SK-N-SH treated with all-trans-retinoic acid at 6 μM for 48 hours (cell line): ENCODE data around the gene USP15.
A peak's percentile ranks its signal among the peaks of the same experiment; 100 is the strongest.

Experiments
- ATAC-seq: fragments of 200-7000 bp; cut with Tn5 transposase; 3 replicates; pipeline ENCODE4 v1.9.1; 2020; ENCODE audit warnings: mild to moderate bottlenecking, moderate library complexity
- ARNTL ChIP-seq: fragments of 450-650 bp; formaldehyde crosslinking; IDR thresholded peaks from 2 replicates; pipeline ENCODE4 v1.5.0; 2020; ENCODE audit warnings: low read depth, mild to moderate bottlenecking, moderate library complexity, borderline replicate concordance
- CSDC2 ChIP-seq: fragments of 250-450 bp; sonication (Bioruptor Pico); IDR thresholded peaks from 2 replicates; pipeline ENCODE4 v1.5.0; 2020; ENCODE audit warnings: mild to moderate bottlenecking, moderate library complexity
- ESRRG ChIP-seq: fragments of 250-450 bp; sonication (Bioruptor Pico); IDR thresholded peaks from 2 replicates; pipeline ENCODE4 v1.6.1; 2021; ENCODE audit warnings: mild to moderate bottlenecking
- GLIS3 ChIP-seq: fragments of 250-450 bp; sonication (Bioruptor Pico); IDR thresholded peaks from 2 replicates; pipeline ENCODE4 v1.5.0; 2020; ENCODE audit warnings: mild to moderate bottlenecking, moderate library complexity
- ISL1 ChIP-seq: fragments of 250-450 bp; sonication (Bioruptor Pico); IDR thresholded peaks from 2 replicates; pipeline ENCODE4 v2.1.2; 2022; ENCODE audit warnings: mild to moderate bottlenecking, moderate library complexity
- OSR1 ChIP-seq: fragments of 250-450 bp; sonication (Bioruptor Pico); IDR thresholded peaks from 2 replicates; pipeline ENCODE4 v1.8.0; 2022; ENCODE audit warnings: moderate library complexity, mild to moderate bottlenecking, inconsistent platforms
- PPARA ChIP-seq: fragments of 250-450 bp; sonication (Bioruptor Pico); IDR thresholded peaks from 2 replicates; pipeline ENCODE4 v1.5.0; 2020; ENCODE audit warnings: mild to moderate bottlenecking, borderline replicate concordance
- RARB ChIP-seq: fragments of 250-450 bp; sonication (Bioruptor Pico); IDR thresholded peaks from 2 replicates; pipeline ENCODE4 v1.8.0; 2021; ENCODE audit warnings: mild to moderate bottlenecking, moderate library complexity
- SNAI2 ChIP-seq: fragments of 250-450 bp; sonication (Bioruptor Pico); IDR thresholded peaks from 2 replicates; pipeline ENCODE4 v1.5.0; 2020; ENCODE audit warnings: mild to moderate bottlenecking, moderate library complexity
- TOX ChIP-seq: fragments of 250-450 bp; sonication (Bioruptor Pico); IDR thresholded peaks from 2 replicates; pipeline ENCODE4 v1.8.0; 2021; ENCODE audit warnings: mild to moderate bottlenecking, moderate library complexity, borderline replicate concordance
- ZC3H10 ChIP-seq: fragments of 250-450 bp; sonication (Bioruptor Pico); IDR thresholded peaks from 2 replicates; pipeline ENCODE4 v1.5.1; 2021; ENCODE audit warnings: mild to moderate bottlenecking, moderate library complexity
- ZFP30 ChIP-seq: fragments of 450-650 bp; formaldehyde crosslinking; IDR thresholded peaks from 2 replicates; pipeline ENCODE4 v1.5.0; 2022; ENCODE audit warnings: mild to moderate bottlenecking, moderate library complexity
- ZNF565 ChIP-seq: fragments of 450-650 bp; formaldehyde crosslinking; conservative IDR thresholded peaks from 2 replicates; pipeline ENCODE4 v1.5.0; 2020; ENCODE audit warnings: low read depth, mild to moderate bottlenecking, moderate library complexity
- ZNF70 ChIP-seq: fragments of 450-650 bp; formaldehyde crosslinking; IDR thresholded peaks from 2 replicates; pipeline ENCODE4 v1.5.0; 2020; ENCODE audit warnings: mild to moderate bottlenecking, moderate library complexity
- ZNF8 ChIP-seq: fragments of 450-650 bp; formaldehyde crosslinking; IDR thresholded peaks from 2 replicates; pipeline ENCODE4 v1.5.0; 2020; ENCODE audit warnings: mild to moderate bottlenecking, moderate library complexity
- TF ChIP-seq, protein P1 (sequence below): fragments of 250-450 bp; sonication (Bioruptor Pico); IDR thresholded peaks from 2 replicates; pipeline ENCODE4 v1.5.1; 2021; ENCODE audit warnings: mild to moderate bottlenecking, moderate library complexity
- TF ChIP-seq, protein P2 (sequence below): fragments of 250-450 bp; sonication (Bioruptor Pico); IDR thresholded peaks from 2 replicates; pipeline ENCODE4 v1.5.0; 2020; ENCODE audit warnings: mild to moderate bottlenecking, moderate library complexity
- TF ChIP-seq, protein P3 (sequence below): fragments of 250-450 bp; sonication (Bioruptor Pico); IDR thresholded peaks from 2 replicates; pipeline ENCODE4 v1.8.0; 2021; ENCODE audit warnings: low read depth, mild to moderate bottlenecking, moderate library complexity, borderline replicate concordance
- TF ChIP-seq, protein P4 (sequence below): fragments of 250-450 bp; sonication (Bioruptor Pico); IDR thresholded peaks from 2 replicates; pipeline ENCODE4 v1.5.1; 2020; ENCODE audit warnings: low read depth, mild to moderate bottlenecking, moderate library complexity

USP15 gene

DNA sequence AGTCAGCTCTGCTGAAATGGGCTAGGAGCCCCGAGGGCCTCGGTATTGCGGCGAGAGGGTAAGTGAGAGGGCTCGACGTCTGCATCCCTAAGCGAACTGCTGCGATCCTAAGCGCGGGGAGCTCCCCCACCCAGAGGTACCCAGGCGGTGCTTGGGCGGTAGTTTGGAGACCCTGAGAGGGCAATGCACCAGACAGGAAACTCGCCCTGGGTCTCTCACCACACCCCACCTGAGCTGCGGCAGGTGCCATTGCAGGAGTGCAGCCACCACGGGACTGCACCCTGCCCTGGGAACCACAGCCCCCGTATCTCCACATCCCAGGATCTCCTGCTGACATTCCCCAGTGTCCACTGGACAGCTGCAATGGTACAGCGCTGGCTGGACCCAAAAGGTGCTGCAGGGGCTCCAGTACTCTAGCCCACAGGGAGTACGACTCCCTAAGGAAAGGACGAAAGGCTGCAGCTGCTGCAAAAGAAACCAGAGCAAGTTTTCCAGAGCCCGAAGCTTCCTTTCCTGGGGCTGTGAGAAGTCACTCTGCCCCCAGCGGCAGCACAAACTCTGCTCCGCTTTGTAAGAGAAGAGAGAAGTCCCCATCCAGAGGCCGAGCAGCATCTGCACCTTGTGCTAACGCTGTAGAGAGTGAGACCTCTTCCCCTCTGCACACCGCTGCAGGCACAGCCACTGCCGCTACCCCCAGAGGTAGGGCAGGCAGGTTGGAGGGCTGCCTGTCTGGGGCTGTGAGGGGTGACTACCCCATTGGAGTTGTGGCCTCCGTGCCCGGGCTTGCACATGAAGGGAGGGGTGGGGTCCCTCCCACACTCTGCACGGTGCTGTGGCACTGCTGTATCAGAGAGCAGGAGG is 175.3 kb downstream of the USP15 start:
- ATAC-seq = peak; percentile 94
- no peak for TF ChIP-seq SNAI2 (CRISPR knock-in tag)
- TF ChIP-seq ARNTL (CRISPR knock-in tag) = no peak
- no peak for TF ChIP-seq ZNF8
- TF ChIP-seq, protein P1, sequence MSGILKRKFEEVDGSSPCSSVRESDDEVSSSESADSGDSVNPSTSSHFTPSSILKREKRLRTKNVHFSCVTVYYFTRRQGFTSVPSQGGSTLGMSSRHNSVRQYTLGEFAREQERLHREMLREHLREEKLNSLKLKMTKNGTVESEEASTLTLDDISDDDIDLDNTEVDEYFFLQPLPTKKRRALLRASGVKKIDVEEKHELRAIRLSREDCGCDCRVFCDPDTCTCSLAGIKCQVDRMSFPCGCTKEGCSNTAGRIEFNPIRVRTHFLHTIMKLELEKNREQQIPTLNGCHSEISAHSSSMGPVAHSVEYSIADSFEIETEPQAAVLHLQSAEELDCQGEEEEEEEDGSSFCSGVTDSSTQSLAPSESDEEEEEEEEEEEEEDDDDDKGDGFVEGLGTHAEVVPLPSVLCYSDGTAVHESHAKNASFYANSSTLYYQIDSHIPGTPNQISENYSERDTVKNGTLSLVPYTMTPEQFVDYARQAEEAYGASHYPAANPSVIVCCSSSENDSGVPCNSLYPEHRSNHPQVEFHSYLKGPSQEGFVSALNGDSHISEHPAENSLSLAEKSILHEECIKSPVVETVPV = no peak
- no peak for TF ChIP-seq ZFP30 (CRISPR knock-in tag)
- no peak for TF ChIP-seq ISL1 (CRISPR knock-in tag)
- no peak for TF ChIP-seq PPARA (CRISPR knock-in tag)
- no peak for TF ChIP-seq CSDC2 (CRISPR knock-in tag)
- TF ChIP-seq ZNF70 = no peak
- no peak for TF ChIP-seq ESRRG (CRISPR knock-in tag)

DNA sequence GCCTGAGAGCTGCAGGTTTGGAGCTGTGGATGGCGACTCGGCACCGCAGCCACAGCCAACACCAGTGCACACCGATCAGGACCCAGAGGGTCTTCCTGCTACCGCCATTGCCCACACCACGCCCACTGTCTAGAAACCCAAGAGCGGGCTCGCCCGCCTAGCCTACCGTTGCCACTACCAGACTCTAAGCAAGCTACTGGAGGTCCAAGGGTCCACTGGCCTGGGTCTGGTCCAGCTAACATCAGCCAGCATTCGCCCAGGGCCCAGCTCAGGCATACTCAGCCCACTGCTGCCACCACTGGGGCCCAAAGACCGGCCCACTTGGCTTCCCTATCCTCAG is 175.9 kb downstream of the USP15 start:
- no peak for ATAC-seq
- TF ChIP-seq, protein P2, sequence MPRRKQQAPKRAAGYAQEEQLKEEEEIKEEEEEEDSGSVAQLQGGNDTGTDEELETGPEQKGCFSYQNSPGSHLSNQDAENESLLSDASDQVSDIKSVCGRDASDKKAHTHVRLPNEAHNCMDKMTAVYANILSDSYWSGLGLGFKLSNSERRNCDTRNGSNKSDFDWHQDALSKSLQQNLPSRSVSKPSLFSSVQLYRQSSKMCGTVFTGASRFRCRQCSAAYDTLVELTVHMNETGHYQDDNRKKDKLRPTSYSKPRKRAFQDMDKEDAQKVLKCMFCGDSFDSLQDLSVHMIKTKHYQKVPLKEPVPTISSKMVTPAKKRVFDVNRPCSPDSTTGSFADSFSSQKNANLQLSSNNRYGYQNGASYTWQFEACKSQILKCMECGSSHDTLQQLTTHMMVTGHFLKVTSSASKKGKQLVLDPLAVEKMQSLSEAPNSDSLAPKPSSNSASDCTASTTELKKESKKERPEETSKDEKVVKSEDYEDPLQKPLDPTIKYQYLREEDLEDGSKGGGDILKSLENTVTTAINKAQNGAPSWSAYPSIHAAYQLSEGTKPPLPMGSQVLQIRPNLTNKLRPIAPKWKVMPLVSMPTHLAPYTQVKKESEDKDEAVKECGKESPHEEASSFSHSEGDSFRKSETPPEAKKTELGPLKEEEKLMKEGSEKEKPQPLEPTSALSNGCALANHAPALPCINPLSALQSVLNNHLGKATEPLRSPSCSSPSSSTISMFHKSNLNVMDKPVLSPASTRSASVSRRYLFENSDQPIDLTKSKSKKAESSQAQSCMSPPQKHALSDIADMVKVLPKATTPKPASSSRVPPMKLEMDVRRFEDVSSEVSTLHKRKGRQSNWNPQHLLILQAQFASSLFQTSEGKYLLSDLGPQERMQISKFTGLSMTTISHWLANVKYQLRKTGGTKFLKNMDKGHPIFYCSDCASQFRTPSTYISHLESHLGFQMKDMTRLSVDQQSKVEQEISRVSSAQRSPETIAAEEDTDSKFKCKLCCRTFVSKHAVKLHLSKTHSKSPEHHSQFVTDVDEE = no peak
- TF ChIP-seq ZFP30 (CRISPR knock-in tag) = no peak
- TF ChIP-seq TOX (CRISPR knock-in tag) = no peak
- no peak for TF ChIP-seq ISL1 (CRISPR knock-in tag)
- TF ChIP-seq ZNF565 (CRISPR knock-in tag) = no peak
- TF ChIP-seq, protein P3, sequence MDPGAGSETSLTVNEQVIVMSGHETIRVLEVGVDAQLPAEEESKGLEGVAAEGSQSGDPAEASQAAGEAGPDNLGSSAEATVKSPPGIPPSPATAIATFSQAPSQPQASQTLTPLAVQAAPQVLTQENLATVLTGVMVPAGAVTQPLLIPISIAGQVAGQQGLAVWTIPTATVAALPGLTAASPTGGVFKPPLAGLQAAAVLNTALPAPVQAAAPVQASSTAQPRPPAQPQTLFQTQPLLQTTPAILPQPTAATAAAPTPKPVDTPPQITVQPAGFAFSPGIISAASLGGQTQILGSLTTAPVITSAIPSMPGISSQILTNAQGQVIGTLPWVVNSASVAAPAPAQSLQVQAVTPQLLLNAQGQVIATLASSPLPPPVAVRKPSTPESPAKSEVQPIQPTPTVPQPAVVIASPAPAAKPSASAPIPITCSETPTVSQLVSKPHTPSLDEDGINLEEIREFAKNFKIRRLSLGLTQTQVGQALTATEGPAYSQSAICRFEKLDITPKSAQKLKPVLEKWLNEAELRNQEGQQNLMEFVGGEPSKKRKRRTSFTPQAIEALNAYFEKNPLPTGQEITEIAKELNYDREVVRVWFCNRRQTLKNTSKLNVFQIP (CRISPR knock-in tag) = no peak
- TF ChIP-seq RARB (CRISPR knock-in tag) = no peak
- no peak for TF ChIP-seq CSDC2 (CRISPR knock-in tag)
- TF ChIP-seq SNAI2 (CRISPR knock-in tag) = no peak

DNA sequence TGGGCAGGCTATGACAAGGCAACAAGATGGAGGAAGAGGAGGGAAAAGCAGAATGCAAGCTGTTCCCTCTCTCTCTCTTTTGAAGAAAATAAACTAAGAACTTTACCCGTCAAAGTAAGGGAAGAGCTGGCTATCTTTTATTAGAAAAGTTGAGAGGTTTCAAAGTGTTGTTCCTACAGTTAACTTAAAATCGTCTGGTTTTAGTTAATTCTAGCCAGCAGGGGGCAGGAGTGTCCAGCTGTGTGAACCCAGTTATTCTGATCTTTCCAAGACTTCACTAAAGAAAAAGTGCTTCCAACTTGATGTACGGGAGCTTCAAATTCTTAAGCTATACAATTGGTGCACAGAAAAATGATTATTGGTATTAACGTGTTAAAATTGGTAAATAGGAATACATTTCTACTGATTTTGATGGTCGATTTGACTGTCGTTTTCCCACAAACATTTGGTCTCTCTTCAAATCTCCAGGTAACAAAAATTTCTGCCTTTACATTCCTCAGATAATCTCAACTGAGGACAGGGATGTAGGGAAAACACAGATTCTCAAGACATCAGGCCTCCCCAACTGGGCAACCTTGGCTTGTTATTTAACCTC is 178.0 kb downstream of the USP15 start:
- peak; percentile 32 for ATAC-seq
- TF ChIP-seq CSDC2 (CRISPR knock-in tag) = no peak
- TF ChIP-seq, protein P4, sequence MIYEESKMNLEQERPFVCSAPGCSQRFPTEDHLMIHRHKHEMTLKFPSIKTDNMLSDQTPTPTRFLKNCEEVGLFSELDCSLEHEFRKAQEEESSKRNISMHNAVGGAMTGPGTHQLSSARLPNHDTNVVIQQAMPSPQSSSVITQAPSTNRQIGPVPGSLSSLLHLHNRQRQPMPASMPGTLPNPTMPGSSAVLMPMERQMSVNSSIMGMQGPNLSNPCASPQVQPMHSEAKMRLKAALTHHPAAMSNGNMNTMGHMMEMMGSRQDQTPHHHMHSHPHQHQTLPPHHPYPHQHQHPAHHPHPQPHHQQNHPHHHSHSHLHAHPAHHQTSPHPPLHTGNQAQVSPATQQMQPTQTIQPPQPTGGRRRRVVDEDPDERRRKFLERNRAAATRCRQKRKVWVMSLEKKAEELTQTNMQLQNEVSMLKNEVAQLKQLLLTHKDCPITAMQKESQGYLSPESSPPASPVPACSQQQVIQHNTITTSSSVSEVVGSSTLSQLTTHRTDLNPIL (CRISPR knock-in tag) = no peak

DNA sequence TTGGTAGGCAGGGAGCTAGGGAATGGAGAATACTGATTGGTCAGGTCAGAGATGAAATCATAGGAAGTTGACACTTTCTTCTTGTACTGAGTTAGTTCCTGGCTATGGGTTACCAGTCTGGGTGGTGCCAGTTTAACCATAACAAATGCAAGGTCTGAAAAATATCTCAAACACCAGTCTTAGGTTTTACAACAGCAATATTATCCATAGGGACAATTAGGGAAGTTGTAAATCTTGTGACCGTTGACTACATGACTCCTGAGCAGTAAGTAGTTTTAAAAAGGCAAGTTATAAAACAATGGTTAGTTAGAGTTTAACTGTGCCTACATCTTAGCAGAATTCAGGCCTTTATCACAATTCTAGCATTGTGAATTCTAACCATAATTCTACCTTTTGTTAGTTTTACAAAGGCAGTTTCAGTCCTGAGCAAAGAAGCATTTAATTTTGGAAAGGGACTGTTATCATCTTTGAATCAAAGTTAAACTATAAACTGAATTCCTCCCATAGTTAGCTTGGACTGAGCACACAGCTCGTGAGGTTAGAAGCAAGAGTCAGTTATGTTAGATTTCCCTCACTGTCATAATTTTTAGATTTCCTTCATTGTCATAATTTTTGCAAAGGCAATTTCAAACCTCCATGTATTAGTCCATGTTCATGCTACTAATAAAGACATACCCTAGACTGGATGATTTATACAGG is 186.7 kb downstream of the USP15 start:
- no peak for ATAC-seq
- TF ChIP-seq ZC3H10 (CRISPR knock-in tag) (no peak), ZNF8 (no peak), SNAI2 (CRISPR knock-in tag) (no peak), PPARA (CRISPR knock-in tag) (no peak), OSR1 (CRISPR knock-in tag) (no peak), CSDC2 (CRISPR knock-in tag) (no peak), ZFP30 (CRISPR knock-in tag) (no peak), GLIS3 (CRISPR knock-in tag) (no peak), TOX (CRISPR knock-in tag) (no peak), RARB (CRISPR knock-in tag) (no peak), ISL1 (CRISPR knock-in tag) (no peak)
- TF ChIP-seq, protein P2 = no peak
- TF ChIP-seq, protein P1 = no peak
